ENCODE results near the gene PSMA5. TPM values are rescaled to one million over a fixed set of nuclear protein-coding genes. Genes with fewer than 3 reads are reported as not detected.

Gene PSMA5
- total and polyA plus RNA-seq, 2 of the 13 experiments (the other 11 are each of a cell fraction or from before 2014, with no cell fraction given): 140 to 169 TPM

DNA sequence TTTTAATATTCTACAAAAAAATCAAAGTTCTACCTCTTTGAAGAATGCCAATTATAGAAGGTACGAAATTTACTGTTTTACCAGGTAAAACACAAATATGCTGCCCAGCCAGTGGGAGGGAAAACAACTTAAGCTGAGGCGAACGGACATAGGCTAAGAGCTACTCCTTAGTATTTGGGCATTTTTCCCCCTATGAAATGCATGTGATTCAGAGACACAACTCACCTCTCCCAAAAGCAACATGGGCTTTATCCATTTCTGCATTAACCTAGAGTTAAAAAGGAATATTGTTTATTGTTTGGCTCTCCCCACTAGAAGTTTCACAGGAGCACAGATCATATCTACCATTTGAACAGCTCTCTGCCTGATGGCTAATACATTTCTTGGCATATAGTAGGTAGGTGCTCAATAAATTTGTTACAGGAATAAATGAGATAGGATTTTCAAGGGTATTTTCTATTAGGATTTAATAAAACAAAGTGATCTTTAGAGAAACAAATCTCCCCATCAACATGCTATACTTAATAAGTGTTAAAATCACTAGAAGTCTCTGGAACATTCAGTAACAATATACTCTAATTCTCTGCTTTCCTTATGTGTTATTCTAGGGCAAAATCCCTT is 26.1 kb downstream of the PSMA5 start:
- WGBS (ENCODE audit: low lambda C conversion rate): 95% methylated on average over 3 of the region's 3 CpGs
- no peak for ATAC-seq
- H2AFZ ChIP-seq (ENCODE audit: low read length): no peak overlapping the region
- in situ Hi-C loops (cut with HindIII; ENCODE audit: extremely low pct_ligation_motif_present, low pct_unique_long_range_greater_than_20kb): loop anchor here (5.0 kb wide), 1 partner anchor 138 kb away; no protein-coding TSS in a partner anchor
- H3K4me1 ChIP-seq (ENCODE audit: insufficient read depth, low read length): peaks cover 26% of the 10 kb centered on the region
- FAIRE-seq: no peak
- no peaks in the 10 kb centered on the region for H4K20me1 ChIP-seq (ENCODE audit: insufficient read depth, low read length)
- DNase-seq (ENCODE audit: low spot score): no peak
- no peak overlapping the region for H3K4me3 ChIP-seq (replicated peaks in 1 of 3; ENCODE audit: insufficient read depth in 1 of 3, low read depth in 2 of 3, low read length in 3 of 3)
- H3K79me2 ChIP-seq (ENCODE audit: insufficient read depth, low read length): peaks cover 22% of the 10 kb centered on the region
- H3K9me3 ChIP-seq (ENCODE audit: low read length): no peaks in the 10 kb centered on the region
- H3K4me2 ChIP-seq (ENCODE audit: low read depth, low read length): no peak overlapping the region
- BruUV-seq (replicated peaks): no TSS peak
- TF ChIP-seq MATR3 (CRISPR knock-in tag; IDR thresholded peaks at IDR 0.05) (no peak), ZNF333 (CRISPR knock-in tag; IDR thresholded peaks at IDR 0.05; ENCODE audit: borderline replicate concordance) (no peak), ZNF17 (CRISPR knock-in tag; IDR thresholded peaks at IDR 0.05) (no peak), ZNF563 (CRISPR knock-in tag; IDR thresholded peaks at IDR 0.05) (no peak), ZNF879 (CRISPR knock-in tag; IDR thresholded peaks at IDR 0.05) (no peak), NCOA2 (CRISPR knock-in tag; IDR thresholded peaks at IDR 0.05) (no peak), ZNF775 (CRISPR knock-in tag; IDR thresholded peaks at IDR 0.05; ENCODE audit: borderline replicate concordance) (no peak), RBM22 (optimal IDR thresholded peaks at IDR 0.05; ENCODE audit: low read length) (peak; percentile 51), AGO2 (optimal IDR thresholded peaks at IDR 0.05; ENCODE audit: low read depth, low read length) (peak; percentile 55), ZNF572 (CRISPR knock-in tag; IDR thresholded peaks at IDR 0.05) (no peak), ARID2 (CRISPR knock-in tag; IDR thresholded peaks at IDR 0.05; ENCODE audit: borderline replicate concordance) (no peak), ZNF10 (CRISPR knock-in tag; IDR thresholded peaks at IDR 0.05; ENCODE audit: borderline replicate concordance, low read depth) (no peak), ZNF766 (CRISPR knock-in tag; IDR thresholded peaks at IDR 0.05; ENCODE audit: borderline replicate concordance) (no peak)
- TF ChIP-seq, protein P1, sequence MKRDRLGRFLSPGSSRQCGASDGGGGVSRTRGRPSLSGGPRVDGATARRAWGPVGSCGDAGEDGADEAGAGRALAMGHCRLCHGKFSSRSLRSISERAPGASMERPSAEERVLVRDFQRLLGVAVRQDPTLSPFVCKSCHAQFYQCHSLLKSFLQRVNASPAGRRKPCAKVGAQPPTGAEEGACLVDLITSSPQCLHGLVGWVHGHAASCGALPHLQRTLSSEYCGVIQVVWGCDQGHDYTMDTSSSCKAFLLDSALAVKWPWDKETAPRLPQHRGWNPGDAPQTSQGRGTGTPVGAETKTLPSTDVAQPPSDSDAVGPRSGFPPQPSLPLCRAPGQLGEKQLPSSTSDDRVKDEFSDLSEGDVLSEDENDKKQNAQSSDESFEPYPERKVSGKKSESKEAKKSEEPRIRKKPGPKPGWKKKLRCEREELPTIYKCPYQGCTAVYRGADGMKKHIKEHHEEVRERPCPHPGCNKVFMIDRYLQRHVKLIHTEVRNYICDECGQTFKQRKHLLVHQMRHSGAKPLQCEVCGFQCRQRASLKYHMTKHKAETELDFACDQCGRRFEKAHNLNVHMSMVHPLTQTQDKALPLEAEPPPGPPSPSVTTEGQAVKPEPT (CRISPR knock-in tag; IDR thresholded peaks at IDR 0.05; ENCODE audit: low read depth): no peak
- TF ChIP-seq, protein P2, sequence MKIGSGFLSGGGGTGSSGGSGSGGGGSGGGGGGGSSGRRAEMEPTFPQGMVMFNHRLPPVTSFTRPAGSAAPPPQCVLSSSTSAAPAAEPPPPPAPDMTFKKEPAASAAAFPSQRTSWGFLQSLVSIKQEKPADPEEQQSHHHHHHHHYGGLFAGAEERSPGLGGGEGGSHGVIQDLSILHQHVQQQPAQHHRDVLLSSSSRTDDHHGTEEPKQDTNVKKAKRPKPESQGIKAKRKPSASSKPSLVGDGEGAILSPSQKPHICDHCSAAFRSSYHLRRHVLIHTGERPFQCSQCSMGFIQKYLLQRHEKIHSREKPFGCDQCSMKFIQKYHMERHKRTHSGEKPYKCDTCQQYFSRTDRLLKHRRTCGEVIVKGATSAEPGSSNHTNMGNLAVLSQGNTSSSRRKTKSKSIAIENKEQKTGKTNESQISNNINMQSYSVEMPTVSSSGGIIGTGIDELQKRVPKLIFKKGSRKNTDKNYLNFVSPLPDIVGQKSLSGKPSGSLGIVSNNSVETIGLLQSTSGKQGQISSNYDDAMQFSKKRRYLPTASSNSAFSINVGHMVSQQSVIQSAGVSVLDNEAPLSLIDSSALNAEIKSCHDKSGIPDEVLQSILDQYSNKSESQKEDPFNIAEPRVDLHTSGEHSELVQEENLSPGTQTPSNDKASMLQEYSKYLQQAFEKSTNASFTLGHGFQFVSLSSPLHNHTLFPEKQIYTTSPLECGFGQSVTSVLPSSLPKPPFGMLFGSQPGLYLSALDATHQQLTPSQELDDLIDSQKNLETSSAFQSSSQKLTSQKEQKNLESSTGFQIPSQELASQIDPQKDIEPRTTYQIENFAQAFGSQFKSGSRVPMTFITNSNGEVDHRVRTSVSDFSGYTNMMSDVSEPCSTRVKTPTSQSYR (CRISPR knock-in tag; IDR thresholded peaks at IDR 0.05; ENCODE audit: borderline replicate concordance): no peak
- TF ChIP-seq, protein P3, sequence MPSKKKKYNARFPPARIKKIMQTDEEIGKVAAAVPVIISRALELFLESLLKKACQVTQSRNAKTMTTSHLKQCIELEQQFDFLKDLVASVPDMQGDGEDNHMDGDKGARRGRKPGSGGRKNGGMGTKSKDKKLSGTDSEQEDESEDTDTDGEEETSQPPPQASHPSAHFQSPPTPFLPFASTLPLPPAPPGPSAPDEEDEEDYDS (CRISPR knock-in tag; IDR thresholded peaks at IDR 0.05): no peak
- H3K9ac ChIP-seq (ENCODE audit: insufficient read depth, low read depth, low read length): no peak overlapping the region
- intact Hi-C loops (cut with micrococcal nuclease; ENCODE audit: unreplicated experiment): no loop called here
- ChIA-PET CTCF (ENCODE audit: low intra/inter-chr PET ratio, low total read pairs) (interaction anchor here (1.3 to 4.5 kb wide), 3 partner anchors 123 to 160 kb away, joined by 4 to 76 read pairs (median 18); no protein-coding TSS in a partner anchor), POLR2A (interaction anchor here (1.1 to 2.7 kb wide), 2 partner anchors 93 to 123 kb away, joined by 4 to 10 read pairs; partner anchors contain the start of gene MYBPHL)
- peaks cover 10 to 23% of the 10 kb centered on the region in 2 experiments for H3K36me3 ChIP-seq (replicated peaks in 1 of 2; ENCODE audit: control insufficient read depth in 1 of 2, insufficient read depth in 2 of 2, low read length in 2 of 2)
- H3K27ac ChIP-seq (ENCODE audit: extremely low read length, insufficient read depth, low read length): no peak overlapping the region
- no peaks in the 10 kb centered on the region; a peak in 1 of 5 replicates for H3K27me3 ChIP-seq (ENCODE audit: control insufficient read depth in 1 of 2, insufficient read depth in 2 of 2, low read length in 2 of 2)
